ENCODE data around the gene IFIT1B. TPM values are rescaled to one million over a fixed set of nuclear protein-coding genes. Genes with fewer than 3 reads are reported as not detected.
"Not testable (repeated sequence)": the region's sequence is repeated elsewhere in the genome, so short reads cannot be mapped to it uniquely, and the experiment has no call there.

The IFIT1B gene
- total RNA-seq, 1 donor from 2014 or later, result not detected

DNA sequence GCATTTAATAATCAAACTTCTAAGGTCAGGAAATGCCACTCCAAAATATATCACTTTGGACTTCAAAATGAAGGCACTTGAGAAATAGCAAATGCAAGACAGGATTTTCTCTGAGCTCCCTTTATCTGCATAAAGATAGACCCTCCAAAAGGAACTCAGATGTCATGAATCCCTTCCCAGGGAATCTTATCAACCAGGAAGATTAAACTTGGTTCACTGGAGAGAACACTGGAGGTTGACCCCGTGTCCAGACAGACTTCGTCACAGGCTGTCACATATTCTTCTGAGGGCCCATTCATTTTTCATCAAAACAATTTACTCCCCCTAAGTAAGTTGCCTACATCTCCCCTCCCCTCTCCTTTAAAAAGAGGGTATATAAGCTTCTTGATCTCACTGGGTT, 28.9 kb upstream of the IFIT1B start:
- peak overlapping the region; percentile 37 for H3K27ac ChIP-seq
- no peak for TF ChIP-seq CTCF (IDR thresholded peaks at IDR 0.05)
- no peak for TF ChIP-seq POLR2A (IDR thresholded peaks at IDR 0.05)
- no peak for TF ChIP-seq POLR2AphosphoS5 (IDR thresholded peaks at IDR 0.05; ENCODE audit: insufficient read depth in 1 of 2, low read depth in 1 of 2)
- intact Hi-C loops (cut with DNase I), result no loop called here
- H3K9me3 ChIP-seq, result no peaks in the 10 kb centered on the region
- no peak overlapping the region for H3K4me3 ChIP-seq
- H3K4me1 ChIP-seq, result peaks cover 37% of the 10 kb centered on the region
- H3K27me3 ChIP-seq, result no peaks in the 10 kb centered on the region
- no peak for DNase-seq (ENCODE audit: extremely low spot score in 2 of 2)
- H3K36me3 ChIP-seq, result no peaks in the 10 kb centered on the region

- H3K36me3 ChIP-seq; DNase-seq (ENCODE audit: extremely low spot score in 2 of 2); H3K27me3 ChIP-seq; H3K9me3 ChIP-seq; intact Hi-C loops (cut with DNase I): not testable (repeated sequence)
- TF ChIP-seq POLR2AphosphoS5 (IDR thresholded peaks at IDR 0.05; ENCODE audit: insufficient read depth in 1 of 2, low read depth in 1 of 2), result peak in 1 of 2 donors; percentile 30
- Histone ChIP-seq H3K4me3 (peak overlapping the region in 1 of 2 donors; percentile 4), H3K27ac (peak overlapping the region; percentile 85), H3K4me1 (peaks cover 37% of the 10 kb centered on the region)
Observed at GRCh38 chr10:89350631-89351315, 27.1 kb upstream of the IFIT1B start.

DNA sequence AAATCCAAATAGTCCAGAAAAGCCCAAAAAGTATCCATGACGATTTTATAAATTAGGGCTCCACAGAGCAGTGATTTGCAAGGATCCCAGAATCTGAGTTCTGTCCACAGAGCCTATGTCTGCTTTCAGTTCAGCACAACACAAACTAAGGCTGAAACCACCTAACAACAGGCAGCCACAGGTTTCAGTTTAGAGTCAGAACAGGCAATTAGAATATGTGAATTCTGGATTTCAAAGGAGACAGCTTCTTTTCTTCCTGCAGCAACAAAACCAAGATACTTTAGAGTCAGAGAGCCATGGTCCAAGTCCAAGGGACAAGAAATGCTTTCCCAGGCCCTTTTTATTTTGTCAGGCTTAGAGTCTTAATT, 26.5 kb upstream of the IFIT1B start:
- TF ChIP-seq POLR2A (IDR thresholded peaks at IDR 0.05), result no peak
- H3K4me3 ChIP-seq, result peak overlapping the region in 1 of 2 donors; percentile 4
- intact Hi-C loops (cut with DNase I), result no loop called here

DNA sequence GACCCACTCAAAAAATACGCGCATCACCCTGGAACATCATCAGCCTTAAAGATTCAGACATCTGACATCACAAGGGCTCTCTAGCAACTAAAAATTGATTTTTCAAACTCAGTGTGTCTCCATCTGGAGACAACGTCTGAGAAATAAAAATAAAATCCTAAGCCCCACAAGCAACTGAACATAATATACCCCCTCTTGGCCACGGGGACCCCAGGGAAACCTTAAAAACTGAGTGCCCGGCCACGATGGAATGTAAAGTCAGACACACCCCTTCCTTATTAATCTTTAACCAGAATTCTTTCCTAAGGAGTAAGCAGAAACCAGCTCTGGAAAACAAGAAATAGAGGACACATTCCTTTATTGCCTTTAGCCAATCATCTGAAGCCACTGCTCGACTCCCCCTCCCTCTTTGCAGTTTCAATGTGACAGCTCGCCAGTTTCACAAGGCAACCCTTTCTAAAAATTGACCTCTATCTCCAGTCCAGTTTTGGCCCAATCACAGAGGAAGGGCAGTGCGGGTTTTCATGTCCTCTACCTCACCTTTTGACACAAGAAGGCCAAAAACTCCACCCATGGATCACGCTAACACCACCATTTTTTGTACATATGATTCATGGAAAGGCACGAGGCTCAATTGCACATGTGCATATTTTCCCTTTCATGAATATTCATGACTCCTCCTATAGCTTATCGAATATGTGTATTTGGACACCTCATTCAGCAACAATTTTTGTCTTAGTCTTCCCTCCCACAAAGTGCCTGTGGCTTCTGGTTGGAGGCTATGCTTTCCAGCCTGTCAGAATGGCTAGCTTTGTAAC, 25.9 kb upstream of the IFIT1B start:
- no peak for DNase-seq (ENCODE audit: extremely low spot score in 2 of 2)

More for the DNA sequence above, 26.5 kb upstream of the IFIT1B start:
- Histone ChIP-seq H3K27me3 (no peaks in the 10 kb centered on the region), H3K4me1 (peaks cover 37% of the 10 kb centered on the region), H3K27ac (peak overlapping the region; percentile 85), H3K9me3 (no peaks in the 10 kb centered on the region), H3K36me3 (no peaks in the 10 kb centered on the region)
- no peak for DNase-seq (ENCODE audit: extremely low spot score in 2 of 2)

GRCh38 chr10:89352802-89353201, 25.1 kb upstream of the IFIT1B start:
- intact Hi-C loops (cut with DNase I), result no loop called here
- H3K27ac ChIP-seq, result peak overlapping the region; percentile 85
- DNase-seq (ENCODE audit: extremely low spot score in 2 of 2), result no peak
- no peak overlapping the region for H3K4me3 ChIP-seq
- no peak for TF ChIP-seq CTCF (IDR thresholded peaks at IDR 0.05)
- no peak for TF ChIP-seq POLR2AphosphoS5 (IDR thresholded peaks at IDR 0.05; ENCODE audit: insufficient read depth in 1 of 2, low read depth in 1 of 2)
- no peak for TF ChIP-seq POLR2A (IDR thresholded peaks at IDR 0.05)
- H3K27me3 ChIP-seq, result no peaks in the 10 kb centered on the region
- H3K9me3 ChIP-seq, result no peaks in the 10 kb centered on the region
- H3K4me1 ChIP-seq, result peaks cover 30% of the 10 kb centered on the region
- no peaks in the 10 kb centered on the region for H3K36me3 ChIP-seq

More for the DNA sequence above, 25.9 kb upstream of the IFIT1B start:
- H3K4me1 ChIP-seq, result peaks cover 37% of the 10 kb centered on the region
- TF ChIP-seq POLR2AphosphoS5 (IDR thresholded peaks at IDR 0.05; ENCODE audit: insufficient read depth in 1 of 2, low read depth in 1 of 2), result peak in 1 of 2 donors; percentile 45
- no peak for TF ChIP-seq CTCF (IDR thresholded peaks at IDR 0.05)
- no peaks in the 10 kb centered on the region for H3K36me3 ChIP-seq
- H3K9me3 ChIP-seq, result no peaks in the 10 kb centered on the region
- H3K27ac ChIP-seq, result peak overlapping the region; percentile 85
- H3K27me3 ChIP-seq, result no peaks in the 10 kb centered on the region
- H3K4me3 ChIP-seq, result peak overlapping the region in 1 of 2 donors; percentile 4
- intact Hi-C loops (cut with DNase I), result no loop called here

Measured in vagina (tissue), 2 donors.